Large intestine (tissue), 3 donors: Measurements from ENCODE around the gene PRDM12. TPM values are rescaled to one million over a fixed set of nuclear protein-coding genes. Genes with fewer than 3 reads are reported as not detected.

Source experiments
- DNase-seq, 2 donors: peaks; one replicate each; pipeline versions ENCODE4 v3.0.0 to v3.0.0-alpha.2; 2013
- H3K27ac ChIP-seq: one replicate; pipeline ENCODE4 v1.5.1; 2013; ENCODE audit warnings: low read length
- H3K27me3 ChIP-seq: 2 replicates; pipeline ENCODE4 v1.6.1; 2013; ENCODE audit warnings: low read length; ENCODE audit not compliant: control insufficient read depth, insufficient read depth
- H3K36me3 ChIP-seq: 2 replicates; pipeline ENCODE4 v1.6.1; 2013; ENCODE audit warnings: low read length; ENCODE audit not compliant: control insufficient read depth, insufficient read depth
- H3K4me1 ChIP-seq: one replicate; pipeline ENCODE4 v1.6.1; 2013; ENCODE audit warnings: low read length; ENCODE audit not compliant: control insufficient read depth, insufficient read depth
- H3K4me3 ChIP-seq: one replicate; pipeline ENCODE4 v1.5.1; 2013; ENCODE audit warnings: low read length
- H3K9me3 ChIP-seq: one replicate; pipeline ENCODE4 v1.6.1; 2013; ENCODE audit warnings: mild to moderate bottlenecking, low read depth, low read length, moderate library complexity; ENCODE audit not compliant: control insufficient read depth
- WGBS: methylation state at CpG from one replicate; pipeline ENCODE4 v1.1.5; 2013; ENCODE audit warnings: low lambda C conversion rate; ENCODE audit not compliant: insufficient coverage; 5-methylcytosine and 5-hydroxymethylcytosine counted together
- polyA plus RNA-seq: library from polyadenylated mRNA; unstranded; fragments of 120-200 nt; gene quantifications from one replicate; pipeline ENCODE4 v1.2.1, GENCODE V29; 2013

Gene PRDM12
- polyA plus RNA-seq, 1 donor: 0.04 TPM

DNA sequence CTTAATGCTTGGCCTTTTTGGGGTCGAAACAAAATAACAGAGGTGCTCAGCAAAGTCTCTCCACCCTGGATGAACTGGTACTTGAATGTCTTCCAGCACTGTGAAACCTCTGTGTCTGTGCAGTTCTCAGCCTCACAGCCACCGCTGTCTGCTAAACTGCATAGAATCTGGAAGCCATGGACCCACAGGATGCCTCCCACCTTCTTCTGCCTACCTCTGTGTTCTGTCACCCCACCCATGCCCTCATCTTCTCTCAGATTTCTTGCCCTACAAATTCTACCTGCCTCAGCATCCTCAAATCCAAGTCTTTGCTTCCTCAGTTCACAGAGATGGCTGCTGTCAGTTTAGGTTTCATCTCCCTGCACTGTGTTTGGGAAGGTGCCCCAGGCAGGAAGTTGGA lies 64.8 kb downstream of the PRDM12 start:
- Histone ChIP-seq H3K4me1 (no peaks in the 10 kb centered on the region), H3K9me3 (no peaks in the 10 kb centered on the region), H3K4me3 (no peak overlapping the region), H3K27ac (no peak overlapping the region), H3K36me3 (no peaks in the 10 kb centered on the region), H3K27me3 (no peaks in the 10 kb centered on the region)
- no CpG with 5 or more reads among the region's 2 CpGs for WGBS
- DNase-seq: no peak

DNA sequence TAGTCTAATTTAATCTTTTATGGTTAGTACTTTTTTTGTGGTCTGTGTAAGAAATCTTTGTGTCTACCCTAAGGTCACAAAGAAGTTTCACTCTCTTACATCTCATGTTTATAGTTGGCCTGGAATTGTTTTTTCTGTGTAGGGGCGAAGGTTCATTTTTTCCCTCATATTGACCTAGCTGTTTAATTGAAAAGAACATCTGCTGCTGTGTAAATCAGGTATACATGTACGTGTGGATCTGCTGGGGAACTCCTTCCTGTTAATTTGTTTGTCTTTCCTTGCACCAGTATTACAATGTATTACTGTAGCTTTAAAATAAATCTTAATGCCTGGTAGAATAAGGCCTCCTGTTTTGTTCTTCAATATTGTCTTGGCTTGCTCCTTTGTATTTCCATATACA lies 67.0 kb downstream of the PRDM12 start:
- H3K4me1 ChIP-seq: no peaks in the 10 kb centered on the region
- DNase-seq: peak; percentile 35 to 67
- 17% methylated on average over 1 of the region's 2 CpGs for WGBS

DNA sequence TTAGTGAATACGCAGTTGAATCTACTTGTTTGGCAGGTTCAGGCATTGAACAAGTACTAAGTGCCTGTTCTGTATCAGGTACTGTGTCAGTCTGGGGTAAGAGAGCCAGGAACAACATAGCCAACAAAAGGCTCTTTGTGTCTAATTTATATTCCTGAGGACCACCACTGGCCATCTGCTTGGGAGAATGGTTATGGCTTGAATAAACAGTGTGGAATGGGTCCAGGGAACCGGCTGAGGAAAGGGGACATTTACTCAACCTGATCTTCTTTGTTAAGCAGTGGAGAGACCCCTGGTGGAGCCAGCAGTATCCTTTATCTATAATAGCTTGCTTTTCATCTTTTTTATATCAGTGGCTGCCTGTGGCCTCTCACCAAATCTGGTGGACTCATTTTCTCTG lies 67.7 kb downstream of the PRDM12 start:
- Histone ChIP-seq H3K4me3 (no peak overlapping the region), H3K4me1 (no peaks in the 10 kb centered on the region), H3K27ac (peak overlapping the region; percentile 12), H3K9me3 (no peaks in the 10 kb centered on the region), H3K27me3 (no peaks in the 10 kb centered on the region), H3K36me3 (no peaks in the 10 kb centered on the region)
- DNase-seq: peak in 1 of 2 donors; percentile 25
- WGBS: no CpG with 5 or more reads among the region's 2 CpGs

More for the DNA sequence above, 67.0 kb downstream of the PRDM12 start:
- H3K4me3 ChIP-seq: no peak overlapping the region
- H3K27me3 ChIP-seq: no peaks in the 10 kb centered on the region
- H3K9me3 ChIP-seq: no peaks in the 10 kb centered on the region
- H3K27ac ChIP-seq: peak overlapping the region; percentile 53
- H3K36me3 ChIP-seq: no peaks in the 10 kb centered on the region

Other genes with a start within 250 kb of the PRDM12 start
- gene ASS1, start 219.6 kb upstream of the PRDM12 start, polyA plus RNA-seq: 704 TPM
- 67.9 TPM for gene FUBP3, start 85.0 kb upstream of the PRDM12 start, polyA plus RNA-seq
- gene EXOSC2, start 29.2 kb downstream of the PRDM12 start, polyA plus RNA-seq: 30.2 TPM
- gene ABL1, start 170.7 kb downstream of the PRDM12 start, polyA plus RNA-seq: 50.9 TPM
- 0.36 TPM for gene QRFP, start 232.2 kb downstream of the PRDM12 start, polyA plus RNA-seq